ENCODE measurements around the gene FNTB.

GRCh38 chr14:65092349-65092748 lies 105.7 kb downstream of the FNTB start:
- TF ChIP-seq SRF (IDR thresholded peaks at IDR 0.05; ENCODE audit: low read depth, low read length) (no peak), CTCF (IDR thresholded peaks at IDR 0.05; ENCODE audit: control extremely low read depth in 1 of 3, insufficient read depth in 1 of 3, low read depth in 1 of 3, low read length in 3 of 3) (no peak)
